H1 (cell line): Measurements from ENCODE around the gene HOXB7. TPM values are rescaled to one million over a fixed set of nuclear protein-coding genes. Genes with fewer than 3 reads are reported as not detected.

Experiments used
- CTCF ChIA-PET: fragments of 300-600 bp; sonication (Branson Sonifier 250); formaldehyde crosslinking; loops from one replicate; lab custom pipeline; 2021; ENCODE audit not compliant: partially characterized antibody; lab: Charles Lee
- POLR2A ChIA-PET: fragments of 300-600 bp; sonication (Branson Sonifier 250); formaldehyde crosslinking; loops from one replicate; lab custom pipeline; 2021; ENCODE audit warnings: inconsistent platforms; ENCODE audit not compliant: partially characterized antibody; lab: Charles Lee
- DNase-seq, 2 experiments: peaks; one replicate each; pipeline versions ENCODE4 v3.0.0 to v3.0.0-alpha.2; 2010 to 2022; ENCODE audit warnings: low spot score in 2 of 2, low read depth in 1 of 2, mixed read lengths in 1 of 2
- FAIRE-seq: peaks from 2 replicates; lab custom pipeline; 2011; peaks lifted over from hg19 to GRCh38; lab: Jason Lieb, UNC
- H2AFZ ChIP-seq: 2 replicates; pipeline ENCODE4 v1.8.1; 2012; ENCODE audit warnings: low read length, inconsistent platforms
- H2AK5ac ChIP-seq: 2 replicates; pipeline ENCODE4 v1.6.1; 2013; ENCODE audit warnings: low read depth, low read length
- H2BK120ac ChIP-seq: replicated peaks from 2 replicates; pipeline ENCODE3; 2013; ENCODE audit warnings: low read depth, low read length, inconsistent platforms
- H2BK12ac ChIP-seq: 2 replicates; pipeline ENCODE4 v1.6.1; 2013; ENCODE audit warnings: low read depth, low read length
- H2BK15ac ChIP-seq: 2 replicates; pipeline ENCODE4 v1.6.1; 2013; ENCODE audit warnings: low read length
- H2BK20ac ChIP-seq: 2 replicates; pipeline ENCODE4 v1.6.1; 2013; ENCODE audit warnings: low read length
- H2BK5ac ChIP-seq: 2 replicates; pipeline ENCODE4 v1.6.1; 2013; ENCODE audit warnings: low read depth, low read length
- H3K14ac ChIP-seq: 2 replicates; pipeline ENCODE4 v1.6.1; 2013; ENCODE audit warnings: inconsistent platforms; ENCODE audit not compliant: insufficient read length
- H3K18ac ChIP-seq: 2 replicates; pipeline ENCODE4 v1.6.1; 2013; ENCODE audit warnings: low read length; ENCODE audit errors: extremely low read depth
- H3K23ac ChIP-seq: 2 replicates; pipeline ENCODE4 v1.6.1; 2013; ENCODE audit warnings: inconsistent platforms; ENCODE audit not compliant: insufficient read length
- H3K23me2 ChIP-seq: 2 replicates; pipeline ENCODE4 v1.6.1; 2013; ENCODE audit warnings: low read depth, low read length
- H3K27ac ChIP-seq: 2 replicates; pipeline ENCODE4 v1.6.1; 2011; ENCODE audit warnings: low read depth, low read length, inconsistent platforms
- H3K27me3 ChIP-seq, 4 experiments: replicated peaks in 1 of 4; 1 replicate in 1 of 4; 2 replicates in 3 of 4; pipeline versions ENCODE4 v1.6.1 to v1.8.1; 2011 to 2013; ENCODE audit warnings: low read length in 3 of 4, mild to moderate bottlenecking in 3 of 4, inconsistent platforms in 2 of 4, mixed read lengths in 2 of 4, moderate library complexity in 1 of 4; ENCODE audit not compliant: control insufficient read depth in 3 of 4, insufficient read depth in 3 of 4; ENCODE audit errors: extremely low read depth in 1 of 4
- H3K36me3 ChIP-seq, 4 experiments: 2 replicates each; pipeline versions ENCODE4 v1.6.1 to v1.8.1; 2011 to 2013; ENCODE audit warnings: mild to moderate bottlenecking in 4 of 4, low read length in 3 of 4, moderate library complexity in 2 of 4, control low read depth in 1 of 4, inconsistent platforms in 1 of 4; ENCODE audit not compliant: insufficient read depth in 4 of 4, control insufficient read depth in 2 of 4
- H3K4ac ChIP-seq: replicated peaks from 2 replicates; pipeline ENCODE3; 2013; ENCODE audit warnings: low read length, low read depth, mixed read lengths, inconsistent platforms; ENCODE audit not compliant: insufficient read length
- H3K4me1 ChIP-seq, 4 experiments: replicated peaks in 1 of 4; 1 replicate in 1 of 4; 2 replicates in 3 of 4; pipeline versions ENCODE4 v1.6.1 to v1.8.1; 2011 to 2013; ENCODE audit warnings: low read length in 3 of 4, inconsistent platforms in 2 of 4, mixed read lengths in 1 of 4; ENCODE audit not compliant: insufficient read depth in 4 of 4, control insufficient read depth in 3 of 4
- H3K4me2 ChIP-seq, 2 experiments: 2 replicates each; pipeline versions ENCODE4 v1.6.1 to v1.8.1; 2011 to 2013; ENCODE audit warnings: low read depth in 2 of 2, low read length in 2 of 2, control low read depth in 1 of 2, inconsistent platforms in 1 of 2, mild to moderate bottlenecking in 1 of 2; ENCODE audit not compliant: insufficient read depth in 1 of 2
- H3K4me3 ChIP-seq, 4 experiments: fragments of 200-600, 300-600 bp in 1 of 4; sonication (generic), shearing (Covaris generic), sonication (Bioruptor Twin) in 1 of 4; 2 replicates each; pipeline versions ENCODE4 v1.5.1 to v1.8.1; 2011 to 2016; ENCODE audit warnings: low read length in 4 of 4, low read depth in 3 of 4, control low read depth in 2 of 4, inconsistent platforms in 2 of 4, mild to moderate bottlenecking in 2 of 4, mixed read lengths in 1 of 4, moderate library complexity in 1 of 4; ENCODE audit not compliant: insufficient read depth in 2 of 4; ENCODE audit errors: extremely low read depth in 1 of 4
- H3K56ac ChIP-seq: replicated peaks from 2 replicates; pipeline ENCODE3; 2013; ENCODE audit warnings: low read depth, mild to moderate bottlenecking, mixed read lengths, low read length, inconsistent platforms; ENCODE audit not compliant: insufficient read length
- H3K79me1 ChIP-seq: 2 replicates; pipeline ENCODE4 v1.6.1; 2013; ENCODE audit warnings: low read depth, low read length, control low read depth
- H3K79me2 ChIP-seq, 2 experiments: 2 replicates each; pipeline versions ENCODE4 v1.6.1 to v1.8.1; 2012 to 2013; ENCODE audit warnings: low read length in 2 of 2, mild to moderate bottlenecking in 2 of 2, inconsistent platforms in 1 of 2; ENCODE audit not compliant: insufficient read depth in 2 of 2, control insufficient read depth in 1 of 2
- H3K9ac ChIP-seq, 4 experiments: replicated peaks in 1 of 4; 1 replicate in 1 of 4; 2 replicates in 3 of 4; pipeline versions ENCODE4 v1.6.1 to v1.8.1; 2011 to 2013; ENCODE audit warnings: low read depth in 3 of 4, low read length in 3 of 4, control low read depth in 2 of 4, mild to moderate bottlenecking in 2 of 4, moderate library complexity in 2 of 4, inconsistent platforms in 1 of 4; ENCODE audit errors: extremely low read depth in 1 of 4
- H3K9me3 ChIP-seq, 2 experiments: 2 replicates each; pipeline versions ENCODE4 v1.6.1 to v1.8.1; 2012 to 2013; ENCODE audit warnings: mild to moderate bottlenecking in 2 of 2, moderate library complexity in 2 of 2, control low read depth in 1 of 2, inconsistent platforms in 1 of 2, low read depth in 1 of 2, low read length in 1 of 2, mixed read lengths in 1 of 2; ENCODE audit not compliant: insufficient read depth in 2 of 2
- H4K20me1 ChIP-seq, 2 experiments: replicated peaks in 1 of 2; 2 replicates each; pipeline versions ENCODE3 to v1.8.1; 2011 to 2013; ENCODE audit warnings: inconsistent platforms in 2 of 2, low read length in 2 of 2, mild to moderate bottlenecking in 1 of 2; ENCODE audit not compliant: insufficient read depth in 2 of 2, control insufficient read depth in 1 of 2
- H4K5ac ChIP-seq: 2 replicates; pipeline ENCODE4 v1.6.1; 2013; ENCODE audit warnings: low read length, low read depth, mixed read lengths, inconsistent platforms; ENCODE audit not compliant: insufficient read length
- H4K8ac ChIP-seq: 2 replicates; pipeline ENCODE4 v1.8.0; 2013; ENCODE audit warnings: mild to moderate bottlenecking, moderate library complexity, low read length, inconsistent platforms; ENCODE audit not compliant: insufficient read depth; ENCODE audit errors: extremely low read depth
- H4K91ac ChIP-seq: replicated peaks from 2 replicates; pipeline ENCODE3; 2013; ENCODE audit warnings: low read length, mixed read lengths, inconsistent platforms; ENCODE audit not compliant: insufficient read length
- ATF3 ChIP-seq: IDR thresholded peaks from 2 replicates; pipeline ENCODE4 v1.6.1; 2011; ENCODE audit warnings: low read depth, mild to moderate bottlenecking, low read length; ENCODE audit not compliant: insufficient read depth
- SUZ12 ChIP-seq: fragments of 200-600 bp; sonication (generic); IDR thresholded peaks from 2 replicates; pipeline ENCODE4 v1.6.1; 2012; ENCODE audit warnings: mild to moderate bottlenecking, inconsistent platforms, low read length, moderate library complexity, mixed read lengths
- USF2 ChIP-seq: IDR thresholded peaks from 2 replicates; pipeline ENCODE4 v1.6.1; 2011; ENCODE audit warnings: low read length, improper control_type of control experiment
- WGBS, 2 experiments: shearing (Covaris generic) in 1 of 2; methylation state at CpG; one replicate each; pipeline versions ENCODE4 v1.1.6 to v1.1.7; 2013 to 2015; ENCODE audit warnings: low lambda C conversion rate in 2 of 2, mixed read lengths in 2 of 2, inconsistent platforms in 1 of 2, low coverage in 1 of 2, missing lambda C conversion rate in 1 of 2; ENCODE audit not compliant: insufficient replicate concordance in 2 of 2, insufficient coverage in 1 of 2, insufficient read length in 1 of 2; ENCODE audit errors: extremely low coverage in 1 of 2, missing lambda C conversion rate in 1 of 2; 5-methylcytosine and 5-hydroxymethylcytosine counted together
- polyA plus RNA-seq, 7 experiments: library from polyadenylated mRNA; depleted of rRNA in 3 of 7; stranded (reverse) in 5 of 7; unstranded in 2 of 7; fragments of >200 nt in 5 of 7; fragments of 200-250 nt in 2 of 7; gene quantifications; 1 replicate in 5 of 7; 2 replicates in 1 of 7; 4 replicates in 1 of 7; pipeline versions ENCODE4 v1.2.1 to v1.2.3, GENCODE V29; 2011 to 2013; ENCODE audit warnings: missing spikeins in 2 of 7, mixed read lengths in 2 of 7
- total RNA-seq: library from RNA; stranded (reverse); fragmentation: NEBNext Ultra II Directional; extraction: Animal tissue kit (Norgen Biotek cat#: 25700); gene quantifications from 2 replicates; pipeline ENCODE4 v1.2.1, GENCODE V29; 2021

HOXB7 gene
- total and polyA plus RNA-seq, 2 of the 8 experiments (the other 6 are each of a cell fraction or from before 2014, with no cell fraction given), result not detected

DNA sequence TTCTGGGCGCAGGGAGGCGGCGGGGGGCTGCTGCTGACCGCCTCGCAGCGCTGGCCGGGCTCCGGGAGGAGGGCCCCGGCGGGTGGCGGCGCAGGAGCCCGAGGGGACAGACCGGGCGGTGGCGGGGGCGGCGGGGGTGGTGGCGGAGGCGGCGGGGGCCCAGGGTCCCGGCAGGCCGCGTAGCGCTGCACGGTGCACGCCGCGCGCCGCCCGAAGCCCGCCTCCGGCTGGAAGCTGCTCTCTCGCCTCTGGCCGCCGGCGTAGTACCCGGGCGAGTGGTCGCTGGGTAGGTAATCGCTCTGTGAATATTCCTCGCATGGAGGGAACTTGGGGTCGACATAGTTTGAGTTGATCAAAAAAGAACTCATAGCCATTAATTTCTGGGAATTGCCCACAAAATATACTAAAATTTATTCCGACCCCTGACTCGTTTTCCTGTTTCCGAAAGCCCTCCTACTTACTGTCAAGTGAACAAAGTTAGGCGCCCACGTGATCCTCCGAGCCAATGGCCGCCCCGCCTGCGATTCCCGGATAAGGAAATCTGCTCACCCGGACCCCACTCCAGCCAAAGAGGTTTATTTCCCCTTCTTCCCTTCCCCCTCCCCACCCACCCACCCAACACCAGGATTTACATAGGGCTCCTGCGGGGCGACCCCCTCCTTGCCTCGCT lies 32.7 kb downstream of the HOXB7 start, which contains the start of gene HOXB4:
Gene HOXB4 (minus strand): TSS at position 405 of the 670 bp plus-strand sequence. CDS start 31 bp downstream, at position 374.
- Histone ChIP-seq H3K9me3 (no peaks in the 10 kb centered on the region), H3K18ac (no peak within 1 kb of the TSS; the same call in 1 of the 2 replicates), H2BK20ac (no peak within 1 kb of the TSS), H3K56ac (no peak within 1 kb of the TSS), H2BK15ac (peak within 1 kb of the TSS; percentile 29; the same call in 1 of the 2 replicates), H3K23me2 (no peaks in the 10 kb centered on the region), H4K8ac (no peak within 1 kb of the TSS; the same call in 1 of the 2 replicates), H3K4me1 (peaks cover 0 to 13% (median 4%) of the 10 kb centered on the region in 4 experiments; a peak in 5 of 7 replicates), H2BK12ac (no peak within 1 kb of the TSS), H3K27ac (no peak within 1 kb of the TSS), H4K20me1 (peaks cover 15 to 40% of the 10 kb centered on the region in 2 experiments), H3K79me2 (no peaks in the 10 kb centered on the region), H4K5ac (no peak within 1 kb of the TSS), H2AFZ (no peak within 1 kb of the TSS), H2BK5ac (no peak within 1 kb of the TSS), H2AK5ac (no peak within 1 kb of the TSS), H2BK120ac (no peak within 1 kb of the TSS), H4K91ac (no peak within 1 kb of the TSS), H3K36me3 (peaks cover 0 to 7% (median 0%) of the 10 kb centered on the region in 4 experiments; a peak in 1 of 8 replicates), H3K4me2 (peak within 1 kb of the TSS; percentile 46 to 48), H3K9ac (no peak within 1 kb of the TSS), H3K27me3 (peaks cover 99 to 100% (median 100%) of the 10 kb centered on the region in 4 experiments), H3K4ac (no peak within 1 kb of the TSS), H3K4me3 (peak within 1 kb of the TSS in 2 of 4 experiments; percentile 10 to 44; a peak in 3 of 8 replicates), H3K23ac (no peak within 1 kb of the TSS), H3K79me1 (no peaks in the 10 kb centered on the region), H3K14ac (no peak within 1 kb of the TSS)
- FAIRE-seq, result no peak
- no peak for DNase-seq
- ChIA-PET CTCF (interaction anchor here (1.1 to 1.5 kb wide), 3 partner anchors 8 to 16 kb away, joined by 3 to 5 read pairs (median 4); no protein-coding TSS in a partner anchor), POLR2A (no interaction called here)
- WGBS, 2 experiments, result 0% methylated on average over 9 of the region's 58 CpGs; no CpG with 5 or more reads in 1 of the 2 experiments
- TF ChIP-seq ATF3 (peak; percentile 29; the same call in 1 of the 2 replicates), SUZ12 (no peak; the same call in 1 of the 2 replicates), USF2 (peak; percentile 78)
